GM13977 (cell line): Measurements from ENCODE around the gene GSN.
A peak's percentile ranks its signal among the peaks of the same experiment; 100 is the strongest.

ENCODE experiments used
- DNase-seq: peaks from one replicate; pipeline ENCODE4 v3.0.0; 2012; ENCODE audit warnings: low spot score
- CTCF ChIP-seq: IDR thresholded peaks from 2 replicates; pipeline ENCODE4 v1.5.1; 2012; ENCODE audit warnings: mild to moderate bottlenecking, control low read depth; ENCODE audit not compliant: insufficient read depth; ENCODE audit errors: extremely low read depth, missing control alignments
- in situ Hi-C: fragments of 300-500 bp; cut with MboI; formaldehyde crosslinking; loops from one replicate; pipeline ENCODE4 v1.12.0; 2022; ENCODE audit warnings: low sequenced_read_pairs, low pct_unique_long_range_greater_than_20kb, mixed read lengths, inconsistent platforms; ENCODE audit not compliant: unreplicated experiment

Gene GSN

GRCh38 chr9:121365564-121365963, 97.6 kb downstream of the GSN start:
- in situ Hi-C loops: no loop called here
- TF ChIP-seq CTCF: no peak
- DNase-seq: no peak

- TF ChIP-seq CTCF: no peak
- in situ Hi-C loops: no loop called here
These were observed 98.7 kb downstream of the GSN start for GRCh38 chr9:121366611-121367192.

DNA sequence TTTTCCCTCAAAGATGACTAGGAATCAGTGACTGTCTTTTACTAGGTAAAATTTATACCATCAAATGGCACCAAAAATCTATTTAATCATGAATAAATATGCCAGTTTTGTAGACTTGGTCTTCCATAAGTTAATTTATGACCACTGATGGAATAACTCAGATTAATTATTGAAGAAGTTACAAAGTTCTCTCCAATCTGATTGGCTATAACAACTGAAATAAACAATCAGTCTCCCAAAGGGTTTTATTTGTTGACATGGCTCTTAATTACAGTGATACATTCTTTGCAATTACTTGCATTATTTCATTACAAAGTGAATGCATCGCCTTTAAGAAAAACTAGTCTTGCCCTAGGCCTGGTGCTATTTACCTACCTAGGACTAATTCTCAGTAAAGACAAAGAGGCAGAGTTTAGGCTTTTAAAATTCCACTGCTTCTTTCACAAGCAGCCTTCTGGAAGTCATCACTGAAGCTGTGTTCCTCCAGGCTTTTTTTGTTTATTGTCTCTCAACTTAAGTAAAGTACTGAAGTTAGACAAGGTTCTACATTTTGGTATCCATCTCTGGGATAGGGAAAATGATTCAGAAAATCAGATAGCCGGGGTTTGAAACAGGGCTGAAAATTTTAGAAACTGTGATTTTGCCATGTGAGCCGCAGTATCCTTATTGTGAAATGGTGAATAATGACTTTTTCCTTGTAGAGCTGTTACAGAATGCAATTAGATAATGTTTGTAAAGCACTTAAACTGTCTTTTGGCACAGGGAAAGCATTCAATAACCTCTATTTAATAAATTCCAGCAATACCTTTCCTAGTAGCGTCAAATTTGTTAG, 99.6 kb downstream of the GSN start:
- no peak for DNase-seq
- in situ Hi-C loops: no loop called here
- no peak for TF ChIP-seq CTCF

More at GRCh38 chr9:121366611-121367192, 98.7 kb downstream of the GSN start:
- no peak for DNase-seq

- TF ChIP-seq CTCF: no peak
- in situ Hi-C loops: no loop called here
- no peak for DNase-seq
These were observed 100.2 kb downstream of the GSN start for GRCh38 chr9:121368138-121368522.

GRCh38 chr9:121368745-121369144, 100.8 kb downstream of the GSN start:
- no peak for DNase-seq
- TF ChIP-seq CTCF: no peak
- in situ Hi-C loops: no loop called here

GRCh38 chr9:121369595-121370265, 101.8 kb downstream of the GSN start, which contains the start of gene STOM:
STOM (minus strand) TSS chr9:121370250; CDS start chr9:121370187, 63 bp downstream.
- in situ Hi-C loops: loop anchor here (10.0 kb wide), 1 partner anchor 55 kb away; no protein-coding TSS in a partner anchor
- peak; percentile 65 for DNase-seq
- TF ChIP-seq CTCF: no peak
